Fibroblast of skin of back (primary cell): ENCODE results near the gene PAX2.

Experiments
- DNase-seq: peaks from one replicate; pipeline ENCODE4 v3.0.0-alpha.2; 2013

PAX2 gene

DNA sequence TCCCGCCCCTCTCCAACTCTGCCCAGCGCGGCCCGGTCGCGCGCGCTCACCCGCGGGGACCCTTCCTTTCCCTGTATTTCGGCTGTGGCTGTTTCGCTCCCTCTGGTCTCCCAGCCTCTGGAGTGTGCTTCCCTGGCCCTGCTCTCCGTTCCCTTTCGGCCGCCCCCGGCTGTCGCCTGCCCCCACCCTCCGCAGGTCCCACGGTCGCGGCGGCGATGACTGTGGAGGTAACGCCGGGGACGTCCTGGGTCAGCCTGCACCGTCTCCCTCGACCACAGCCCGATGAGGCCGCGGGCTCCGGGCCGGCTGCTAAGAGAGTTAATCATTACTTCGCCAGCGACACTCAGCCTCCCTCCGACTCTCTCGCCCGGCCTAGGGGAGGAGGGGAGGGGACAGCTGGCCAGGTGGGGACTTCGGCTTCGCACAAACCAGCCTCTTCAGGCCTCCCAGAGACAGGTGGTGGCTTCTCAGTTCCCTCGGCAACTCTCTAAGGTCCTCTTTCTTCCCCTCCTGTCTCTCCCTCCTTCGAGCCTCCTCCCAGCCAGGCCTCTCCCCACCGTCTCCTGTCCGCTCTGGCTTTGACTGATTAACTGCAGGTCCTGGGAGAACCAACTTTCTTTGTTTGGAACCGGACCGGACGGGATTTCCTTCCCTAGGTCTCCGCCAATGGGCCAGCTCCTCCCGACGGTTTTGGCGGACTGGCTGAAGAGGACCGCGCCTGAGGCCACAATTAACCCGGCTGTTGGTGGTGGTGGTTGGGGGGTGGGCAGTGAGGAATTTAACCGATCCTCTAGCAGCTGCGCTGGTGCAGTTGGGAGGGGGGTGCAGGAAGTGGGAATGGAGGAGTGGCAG lies 5.6 kb upstream of the PAX2 start:
- no peak for DNase-seq

DNA sequence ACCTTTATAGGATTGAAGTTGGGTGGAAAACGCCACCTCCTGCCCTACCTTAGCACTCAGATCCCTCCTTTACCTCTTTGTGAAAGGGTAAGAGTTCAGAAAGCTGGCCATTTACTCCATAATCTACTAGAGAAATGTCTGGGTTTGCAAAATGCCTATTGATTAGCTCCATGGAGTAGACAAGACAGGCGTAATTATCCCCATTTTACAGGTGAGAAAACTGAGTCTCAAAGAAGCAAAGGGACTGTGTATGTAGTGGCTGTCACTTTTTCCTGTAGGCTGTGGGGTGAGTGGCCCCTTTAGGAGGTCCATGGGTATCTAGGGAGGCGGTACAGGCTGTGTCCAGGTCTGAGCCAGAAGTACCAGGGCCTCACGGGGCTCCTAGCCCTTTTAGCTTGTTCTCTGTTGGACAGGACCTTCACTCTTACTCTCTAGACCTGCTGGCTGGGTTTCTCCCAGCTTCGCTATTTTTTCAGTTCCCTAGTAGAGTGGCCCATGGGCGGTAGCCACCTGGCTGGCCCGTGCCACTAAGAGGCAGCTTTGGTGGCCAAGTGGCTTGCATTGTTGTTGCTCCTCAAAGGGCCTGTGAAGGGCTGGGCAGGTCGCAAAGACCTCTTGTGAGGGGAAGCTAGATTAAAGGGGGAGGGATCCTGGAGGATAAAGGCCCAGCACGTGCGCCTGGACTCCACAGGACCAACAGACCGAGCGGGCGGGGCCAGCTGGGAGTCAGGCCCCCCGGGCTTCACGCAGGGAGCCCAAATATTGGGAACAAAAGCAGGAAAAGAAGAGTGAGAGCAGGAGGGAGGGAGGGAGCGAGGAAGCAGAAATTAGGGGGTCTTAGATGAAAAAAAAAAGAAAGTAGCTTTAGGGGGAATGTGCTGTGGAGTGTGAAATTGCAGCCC lies 4.7 kb upstream of the PAX2 start:
- no peak for DNase-seq

DNA sequence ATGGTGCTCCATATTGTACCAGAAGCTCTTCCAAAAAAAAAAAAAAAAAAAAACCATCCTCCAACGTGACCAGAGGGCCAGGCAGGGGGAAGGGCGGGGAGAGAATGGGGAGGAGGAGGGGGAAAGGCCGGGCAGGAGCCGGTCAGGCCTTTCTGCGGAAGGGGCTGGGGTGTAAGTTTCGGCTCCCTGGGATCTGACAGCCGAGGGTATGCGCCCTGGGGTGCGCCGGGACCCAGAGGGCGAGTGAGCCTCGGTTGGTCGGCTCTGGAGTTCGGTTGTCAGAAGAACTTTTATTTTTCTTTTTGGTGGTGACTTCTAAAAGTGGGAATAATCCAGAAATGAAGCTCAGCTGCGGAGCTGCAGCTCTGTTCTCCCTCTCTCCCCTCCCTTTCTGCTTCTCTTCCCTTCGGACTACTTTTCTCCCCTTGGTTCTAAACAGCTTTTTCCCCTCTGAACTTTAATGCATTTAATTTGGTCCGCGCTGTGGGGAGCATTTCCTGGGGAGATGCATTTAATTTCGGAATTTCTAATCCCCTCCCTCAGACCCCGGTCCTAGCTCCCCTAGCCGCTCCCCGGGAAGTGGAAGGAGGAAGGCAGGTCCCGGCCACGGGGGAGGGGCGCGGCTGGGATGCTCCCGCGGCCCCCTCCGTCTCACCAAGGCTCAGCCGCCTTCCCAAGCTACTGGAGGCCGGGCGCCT lies 3.9 kb upstream of the PAX2 start:
- no peak for DNase-seq

DNA sequence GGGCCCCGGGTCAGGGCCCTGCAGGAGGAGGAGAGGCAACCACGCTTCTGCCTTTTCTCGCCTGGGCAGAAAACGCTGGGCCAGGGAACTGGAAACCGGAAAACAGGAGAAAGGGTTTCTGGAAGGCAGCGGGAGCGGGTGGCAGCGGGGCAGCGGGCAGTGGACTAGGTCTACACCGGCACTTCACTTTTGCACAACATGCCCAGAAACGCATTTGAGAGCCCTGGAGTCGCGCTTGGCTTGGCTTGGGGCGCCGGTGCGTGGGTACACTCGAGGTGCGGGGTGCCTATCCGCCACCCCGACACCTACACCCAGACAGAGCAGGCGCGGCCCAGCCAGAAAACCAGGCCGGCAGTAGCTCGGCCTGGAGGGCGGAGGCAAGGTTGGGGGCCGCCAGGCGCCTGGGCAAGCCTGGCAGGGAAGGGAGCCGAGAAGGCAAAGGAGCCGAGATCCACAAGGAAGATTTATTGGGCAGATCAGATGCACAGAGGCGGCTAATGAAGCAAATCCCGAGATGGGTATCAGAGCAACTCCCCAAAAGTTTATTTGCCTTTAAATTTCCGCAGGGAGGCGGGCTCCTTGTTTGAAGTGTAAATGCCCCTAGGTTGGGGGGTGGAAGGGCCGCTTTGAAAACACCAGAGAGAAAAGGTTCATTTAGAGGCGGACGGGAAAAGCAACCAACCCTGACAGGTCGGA lies 3.2 kb upstream of the PAX2 start:
- DNase-seq = no peak

DNA sequence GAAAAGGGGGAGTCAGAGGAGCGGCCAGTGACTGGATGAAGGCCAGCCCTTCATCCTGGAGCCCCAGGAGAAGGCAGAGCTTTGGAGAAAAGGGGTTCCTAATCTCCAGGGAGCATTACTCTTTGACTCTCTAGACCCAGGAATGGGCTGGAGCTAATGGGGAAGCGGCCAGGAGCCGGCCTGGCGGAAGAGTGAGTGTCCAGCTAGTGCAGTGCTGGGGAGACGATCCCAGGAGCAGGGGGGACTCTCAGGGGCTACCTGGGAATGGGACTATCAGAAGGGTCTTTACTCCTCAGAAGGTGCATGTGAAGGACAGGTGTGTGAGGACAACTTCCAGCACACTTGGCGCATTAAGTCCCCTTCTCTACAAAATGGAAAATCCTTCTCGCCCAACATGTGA lies 2.4 kb upstream of the PAX2 start:
- DNase-seq = no peak

DNA sequence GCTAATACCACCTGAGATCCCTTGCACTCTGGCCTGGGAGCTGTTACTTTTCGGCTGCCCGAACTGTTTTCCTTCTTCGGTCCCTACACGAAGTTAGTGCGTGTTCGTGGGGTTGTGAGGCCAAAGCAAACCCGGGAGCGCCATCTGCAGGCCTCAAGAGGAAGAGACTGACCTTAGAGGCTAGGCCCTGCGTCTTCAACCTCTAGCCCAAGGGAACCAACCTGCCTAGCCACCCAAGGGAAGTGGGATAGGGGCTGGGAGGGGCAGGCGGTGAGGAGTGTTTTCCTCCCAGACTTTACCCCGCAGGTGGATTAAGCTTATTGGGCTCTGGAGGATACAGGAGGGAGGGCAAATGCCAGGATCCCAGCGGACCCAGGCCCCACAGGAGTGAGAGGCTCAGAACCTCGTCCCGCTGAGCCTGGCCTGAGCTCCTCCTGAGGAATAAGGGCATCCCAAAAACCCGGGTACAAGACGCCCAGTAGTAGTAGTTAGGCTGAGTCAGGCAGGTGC lies 1.7 kb upstream of the PAX2 start:
- peak; percentile 48 for DNase-seq

DNA sequence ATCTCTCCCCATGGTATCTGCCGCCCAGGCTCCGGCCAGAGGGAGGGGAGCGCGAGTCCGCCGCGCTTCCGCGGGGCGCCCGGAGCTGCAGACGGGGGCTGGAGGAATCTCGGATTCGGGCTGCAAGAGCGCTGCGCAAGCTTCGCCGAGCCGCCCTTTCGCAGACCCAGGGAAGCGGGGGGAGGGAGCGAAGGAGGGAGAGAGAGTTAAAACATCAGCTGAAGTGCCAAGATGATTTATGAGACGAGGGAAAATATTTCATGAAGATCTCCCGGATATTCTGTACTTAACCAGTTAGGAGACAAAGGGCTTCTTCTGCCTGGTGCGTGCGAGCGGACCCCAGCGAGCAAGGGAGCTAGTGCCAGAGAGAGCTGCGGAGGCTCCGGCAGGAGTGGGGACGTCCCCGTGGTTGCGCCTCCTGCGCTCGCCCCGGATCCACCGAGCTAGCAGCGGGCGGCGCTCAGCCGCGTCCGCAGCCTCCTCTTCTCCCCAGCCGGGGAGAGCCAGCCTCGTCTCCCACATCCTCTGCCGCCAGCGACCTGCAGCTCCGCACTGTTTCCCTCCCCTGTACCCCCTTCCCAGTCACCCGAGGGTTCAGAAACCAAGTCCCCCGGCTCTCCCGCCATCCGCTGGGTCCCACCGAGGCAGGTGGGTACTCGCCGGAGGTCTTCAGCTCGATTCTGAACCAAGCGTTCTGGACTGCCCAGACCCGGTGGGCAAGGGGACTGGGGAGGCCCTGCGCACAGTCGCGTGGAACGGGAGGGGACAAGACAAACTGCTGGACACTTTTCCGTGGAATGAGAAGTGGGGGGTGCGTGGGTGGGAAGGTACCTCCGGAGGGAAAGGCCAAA lies 1.0 kb upstream of the PAX2 start:
- no peak for DNase-seq

DNA sequence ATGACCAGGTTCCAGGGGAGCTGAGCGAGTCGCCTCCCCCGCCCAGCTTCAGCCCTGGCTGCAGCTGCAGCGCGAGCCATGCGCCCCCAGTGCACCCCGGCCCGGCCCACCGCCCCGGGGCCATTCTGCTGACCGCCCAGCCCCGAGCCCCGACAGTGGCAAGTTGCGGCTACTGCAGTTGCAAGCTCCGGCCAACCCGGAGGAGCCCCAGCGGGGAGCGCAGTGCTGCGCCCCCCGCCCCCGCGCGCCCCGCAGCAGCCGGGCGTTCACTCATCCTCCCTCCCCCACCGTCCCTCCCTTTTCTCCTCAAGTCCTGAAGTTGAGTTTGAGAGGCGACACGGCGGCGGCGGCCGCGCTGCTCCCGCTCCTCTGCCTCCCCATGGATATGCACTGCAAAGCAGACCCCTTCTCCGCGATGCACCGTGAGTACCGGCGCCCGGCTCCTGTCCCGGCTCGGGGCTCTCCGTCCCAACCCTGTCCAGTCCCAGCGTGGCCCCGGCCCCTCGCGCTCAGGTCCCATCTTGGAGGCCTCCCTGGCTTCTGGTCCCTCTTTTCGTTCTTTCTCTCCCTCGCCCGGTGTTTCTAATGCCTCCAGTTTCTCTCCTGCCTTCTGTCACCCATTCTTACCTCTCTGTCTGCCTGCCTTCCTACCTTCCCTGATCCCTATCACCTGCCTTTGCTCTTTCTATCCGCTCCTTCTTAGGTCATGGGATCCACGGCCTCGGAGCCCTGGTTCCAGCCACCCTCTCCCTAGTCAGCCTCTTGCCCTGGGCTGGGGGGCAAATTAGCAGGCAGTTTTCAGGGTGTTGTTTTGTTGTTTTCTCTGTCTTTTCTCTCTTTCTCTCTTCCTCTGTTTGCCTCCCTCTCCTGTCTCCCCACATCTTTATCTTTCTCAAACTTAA lies 751 bp downstream of the PAX2 start:
- DNase-seq = no peak

DNA sequence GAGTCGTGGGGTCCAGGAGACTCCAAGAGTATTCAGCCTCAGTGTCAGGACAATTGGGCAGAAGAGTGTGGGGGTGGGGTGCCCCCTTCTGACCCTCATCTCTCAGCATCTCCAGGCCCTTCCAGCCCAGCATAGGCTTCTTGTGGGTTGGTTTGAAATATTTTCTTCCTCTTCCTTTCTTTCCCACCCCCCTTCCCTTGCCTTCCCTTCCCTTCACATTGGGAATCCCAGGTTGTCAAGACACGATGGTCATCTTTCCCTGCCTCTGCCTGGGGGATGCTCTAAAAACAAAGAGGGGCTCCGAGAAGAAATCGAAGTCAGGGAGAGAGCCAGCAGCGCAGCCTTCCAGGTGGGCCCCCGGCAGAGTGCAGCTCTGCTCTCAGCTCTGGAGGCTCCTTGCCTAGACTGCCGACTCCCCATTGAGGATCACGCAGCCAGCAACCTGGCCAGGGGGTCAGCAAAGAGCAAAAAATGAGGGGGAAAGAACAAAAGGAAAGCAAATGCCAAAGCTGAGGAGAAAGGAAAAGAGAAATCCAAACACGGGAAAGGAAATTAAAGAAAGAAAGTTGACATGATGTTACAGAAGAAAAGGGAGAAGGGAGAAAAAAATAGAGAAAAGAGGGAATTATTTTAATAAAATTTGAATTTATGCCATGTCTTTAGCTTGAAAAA lies 1.5 kb downstream of the PAX2 start:
- DNase-seq = no peak

DNA sequence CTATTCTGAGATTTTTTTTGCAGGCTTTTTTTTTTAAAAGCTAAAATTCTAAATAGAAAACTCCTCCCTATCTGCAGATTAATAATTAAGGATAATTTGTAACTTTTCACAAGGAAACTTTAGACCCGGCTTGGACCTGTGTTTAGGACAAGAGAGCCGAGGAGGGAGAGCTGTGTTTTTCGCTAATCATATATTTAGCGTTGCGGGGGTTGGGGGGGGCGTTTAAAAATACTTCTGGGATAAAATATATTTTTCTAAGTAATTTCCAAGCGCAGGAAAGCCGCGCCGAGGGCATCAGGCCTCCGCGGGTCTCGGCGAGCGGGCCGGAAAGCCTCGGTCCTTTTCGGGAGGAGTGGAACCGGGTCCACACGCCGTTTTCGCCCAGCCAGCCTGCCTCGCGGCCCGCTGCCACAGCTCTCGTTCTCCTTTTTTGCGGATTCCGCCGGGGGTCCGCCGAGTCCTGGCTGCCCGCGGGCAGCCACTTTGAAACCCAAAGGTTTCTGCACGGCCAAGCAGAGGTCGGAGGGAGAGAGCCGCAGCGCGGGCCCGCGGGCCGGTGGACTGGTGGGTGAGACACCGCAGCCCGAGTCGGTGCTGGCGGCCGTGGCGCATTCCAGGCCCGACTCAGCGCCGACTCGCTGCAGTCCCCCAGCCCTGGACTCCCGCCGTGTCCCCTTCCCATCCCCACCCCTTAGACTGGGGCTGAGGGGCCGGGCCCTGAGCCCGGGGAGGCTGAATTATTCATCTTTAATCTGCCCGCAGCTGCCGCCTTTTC lies 2.3 kb downstream of the PAX2 start:
- DNase-seq = no peak

DNA sequence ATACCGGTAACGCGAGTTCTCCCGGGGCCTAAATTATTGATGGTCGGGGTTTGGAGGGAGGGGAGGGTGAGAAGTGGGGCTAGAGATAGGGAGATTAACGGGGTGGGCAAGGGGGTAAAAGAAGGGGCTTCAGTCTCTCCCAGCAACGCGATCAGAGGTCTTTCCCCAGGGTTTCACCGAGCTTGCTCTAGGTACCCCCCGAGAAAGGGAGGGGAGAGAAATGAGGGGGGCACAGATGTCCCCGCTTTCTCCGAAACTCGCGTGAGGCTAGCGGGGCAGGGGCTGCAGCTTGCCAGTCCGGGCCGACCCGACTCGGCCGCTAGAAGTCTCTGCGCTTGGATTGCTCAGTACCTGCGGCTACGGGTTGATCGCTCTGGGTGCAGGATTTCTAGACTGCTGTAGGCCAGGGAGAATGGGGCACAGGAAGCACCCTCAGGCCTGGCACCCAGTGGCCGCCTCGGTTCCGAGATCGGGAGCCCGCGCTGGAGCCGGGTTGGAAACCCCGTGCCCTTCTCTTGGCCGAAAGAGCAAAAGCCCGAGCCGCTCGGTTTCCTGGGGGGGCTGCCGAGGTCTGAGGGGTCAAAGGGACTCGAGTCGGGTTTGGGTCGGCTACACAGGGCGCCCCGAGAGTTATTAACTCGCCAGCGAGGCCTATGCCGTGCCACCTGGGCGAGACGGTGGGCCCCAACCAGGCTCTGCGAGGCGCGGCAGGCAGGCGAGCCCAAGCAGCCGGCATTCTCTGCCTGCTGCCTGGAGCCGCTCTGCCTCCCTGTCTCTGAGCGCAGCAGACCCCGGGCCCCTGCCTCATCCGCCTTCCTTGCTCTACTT lies 3.1 kb downstream of the PAX2 start:
- DNase-seq = no peak

DNA sequence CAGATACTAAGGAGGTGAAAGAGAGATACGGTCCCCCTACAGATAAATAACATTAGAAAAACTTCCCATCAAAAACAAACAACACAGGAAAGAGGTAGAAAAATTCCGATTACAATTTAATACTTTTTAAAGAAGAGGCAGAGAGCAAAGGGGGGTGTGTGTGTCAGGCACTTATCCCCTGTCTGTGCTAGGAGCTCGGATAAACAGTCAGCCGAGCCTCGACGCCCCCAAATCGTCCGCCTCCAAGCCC lies 3.6 kb downstream of the PAX2 start:
- no peak for DNase-seq

DNA sequence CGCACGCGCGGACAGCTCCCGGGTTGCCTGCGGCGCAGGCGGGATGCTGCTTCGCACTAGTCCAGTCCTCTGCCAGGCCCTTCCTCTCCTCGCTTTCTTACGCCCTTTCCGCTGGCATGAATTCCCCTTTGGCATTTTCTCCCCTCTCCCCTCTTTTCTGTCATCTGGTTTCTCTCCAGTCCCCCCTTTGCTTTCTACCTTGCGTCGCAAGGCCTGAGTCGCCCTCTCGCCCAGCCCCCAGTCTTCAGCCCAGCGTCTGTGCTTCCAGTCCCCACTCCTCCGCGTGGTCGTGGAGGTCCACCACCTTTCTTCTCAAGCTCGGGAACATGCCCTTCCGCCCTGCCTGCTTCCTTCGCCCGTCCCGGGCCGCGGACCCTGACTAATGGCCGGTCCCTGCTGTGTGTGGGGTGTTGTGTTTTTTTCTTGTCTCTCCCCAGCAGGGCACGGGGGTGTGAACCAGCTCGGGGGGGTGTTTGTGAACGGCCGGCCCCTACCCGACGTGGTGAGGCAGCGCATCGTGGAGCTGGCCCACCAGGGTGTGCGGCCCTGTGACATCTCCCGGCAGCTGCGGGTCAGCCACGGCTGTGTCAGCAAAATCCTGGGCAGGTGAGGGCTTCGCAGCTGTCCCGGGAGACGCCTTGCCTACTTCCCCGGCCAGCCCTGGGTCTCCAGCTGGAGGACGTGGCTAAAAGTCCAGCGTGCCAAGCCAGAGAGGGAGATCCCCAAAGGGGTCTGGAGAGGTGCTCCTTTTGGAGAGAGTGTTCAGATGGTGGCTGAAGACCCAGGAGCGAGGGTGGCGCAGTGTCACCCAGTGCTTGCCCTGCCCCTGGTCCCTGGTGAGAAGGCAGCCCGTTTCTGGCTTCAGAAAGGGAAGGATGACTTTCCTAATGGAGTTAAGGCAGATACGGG lies 4.2 kb downstream of the PAX2 start:
- DNase-seq = no peak

DNA sequence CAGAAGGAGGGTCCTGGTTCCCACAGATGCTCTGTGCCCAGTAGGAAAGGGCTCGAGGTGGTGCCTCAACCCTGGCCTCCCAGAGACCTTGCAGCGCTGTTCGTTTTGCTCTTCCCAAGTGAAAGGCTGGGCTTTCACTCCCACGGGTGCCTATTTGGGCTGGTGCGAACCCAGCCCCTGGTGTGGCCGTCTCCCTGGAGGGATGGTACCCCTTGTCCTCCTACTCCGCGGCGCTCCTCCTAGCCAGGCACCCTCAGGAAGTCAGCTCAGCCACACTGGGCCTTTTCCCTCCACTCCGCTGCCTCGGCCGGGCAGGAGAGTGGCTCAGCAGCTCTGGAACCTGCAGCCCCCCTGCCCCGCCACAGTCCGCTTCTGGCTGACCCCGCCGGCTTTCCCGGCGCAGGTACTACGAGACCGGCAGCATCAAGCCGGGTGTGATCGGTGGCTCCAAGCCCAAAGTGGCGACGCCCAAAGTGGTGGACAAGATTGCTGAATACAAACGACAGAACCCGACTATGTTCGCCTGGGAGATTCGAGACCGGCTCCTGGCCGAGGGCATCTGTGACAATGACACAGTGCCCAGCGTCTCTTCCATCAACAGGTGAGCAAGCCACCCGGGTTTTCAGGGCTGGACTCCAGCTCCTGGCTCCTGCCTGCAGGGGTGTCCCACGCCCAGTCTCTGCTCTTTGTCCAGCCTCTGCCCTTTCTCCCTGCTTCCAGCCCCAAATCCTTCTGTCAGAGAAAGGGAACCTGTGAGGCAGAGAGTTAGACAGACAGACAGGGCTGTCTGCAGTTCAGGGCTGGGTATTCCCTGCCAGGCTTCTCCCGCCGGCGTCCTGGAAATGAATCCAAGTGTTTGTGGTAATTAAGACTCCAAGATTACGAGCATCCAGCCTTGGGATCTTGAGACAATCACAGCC lies 5.2 kb downstream of the PAX2 start:
- DNase-seq = no peak

DNA sequence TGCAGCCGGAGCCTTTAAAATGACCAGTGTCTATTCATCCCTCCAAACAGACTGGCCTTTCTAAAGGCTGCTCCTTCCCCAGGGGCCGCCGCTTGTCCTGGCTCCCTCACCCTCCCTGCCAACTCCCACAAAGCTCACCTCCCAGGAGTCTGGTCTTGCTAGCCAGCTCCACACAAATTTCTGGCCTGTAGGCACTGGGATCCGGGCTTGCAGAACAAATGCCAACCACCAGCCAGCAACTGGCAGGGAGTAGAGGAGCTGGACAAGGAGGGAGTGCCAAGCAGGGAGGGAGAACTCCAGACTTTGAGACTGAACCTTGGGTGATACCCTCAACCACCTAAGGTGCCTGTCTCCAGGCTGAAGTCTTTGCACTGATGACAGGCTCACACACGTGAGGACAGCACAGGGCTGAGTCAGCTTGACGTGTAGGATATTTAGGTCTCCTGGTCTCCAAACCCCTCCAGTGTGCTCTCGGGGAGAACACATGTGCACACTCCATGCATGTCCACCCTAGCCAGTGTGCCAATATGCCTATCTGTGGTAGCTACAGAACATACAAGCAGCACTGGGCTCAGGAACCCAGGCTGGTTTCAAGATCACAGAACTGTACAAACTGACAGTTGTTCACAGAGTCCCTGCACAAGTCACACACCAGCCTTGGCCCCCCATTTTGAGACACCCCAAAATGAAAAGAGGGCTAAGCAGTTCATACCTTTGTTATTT lies 6.0 kb downstream of the PAX2 start:
- no peak for DNase-seq
